GM12878 (cell line): ENCODE results near the gene SLCO4A1. TPM values are rescaled to one million over a fixed set of nuclear protein-coding genes. Genes with fewer than 3 reads are reported as not detected.

ENCODE experiments used
- POLR2A ChIP-seq: IDR thresholded peaks from 2 replicates; pipeline ENCODE4 v1.6.1; 2011; ENCODE audit warnings: low read depth, mild to moderate bottlenecking, low read length
- STAT1 ChIP-seq: fragments of 450-650 bp; conservative IDR thresholded peaks from 2 replicates; pipeline ENCODE4 v1.6.1; 2014; ENCODE audit warnings: antibody characterized with exemption, mild to moderate bottlenecking
- polyA plus RNA-seq, 11 experiments: library from polyadenylated mRNA; depleted of rRNA in 4 of 11; unstranded in 6 of 11; stranded (reverse) in 5 of 11; fragments of >200 nt; fragmentation: Nextera tagmentation in 4 of 11; fragmentation: Illumina TruSeq in 1 of 11; extraction: Ambion mirVana in 4 of 11; extraction: Trizol in 1 of 11; gene quantifications; 1 replicate in 1 of 11; 2 replicates in 10 of 11; pipeline versions ENCODE4 v1.2.1 to v1.2.3, GENCODE V29; 2011 to 2016; ENCODE audit warnings: inconsistent platforms in 2 of 11, missing spikeins in 2 of 11, low read depth in 1 of 11
- total RNA-seq, 4 experiments: library from RNA; depleted of rRNA in 3 of 4; stranded (reverse); fragments of >200 nt in 3 of 4; fragmentation: Illumina TruSeq in 1 of 4; extraction: Trizol in 1 of 4; gene quantifications; 2 replicates each; pipeline versions ENCODE4 v1.2.1 to v1.2.3, GENCODE V29; 2013 to 2021
- TF ChIP-seq, protein P1 (sequence below): fragments of 150-350 bp; IDR thresholded peaks from 2 replicates; pipeline ENCODE4 v1.6.1; 2016; ENCODE audit warnings: low read depth, low read length
- TF ChIP-seq, protein P2 (sequence below): IDR thresholded peaks from 2 replicates; pipeline ENCODE4 v1.6.1; 2012; ENCODE audit warnings: improper control_type of control experiment, low read depth, low read length; ENCODE audit not compliant: insufficient replicate concordance

The SLCO4A1 gene
- total and polyA plus RNA-seq, 10 of the 15 experiments (the other 5 are each of a cell fraction or from before 2014, with no cell fraction given): 2.1 to 30.7 (median 12.0) TPM

DNA sequence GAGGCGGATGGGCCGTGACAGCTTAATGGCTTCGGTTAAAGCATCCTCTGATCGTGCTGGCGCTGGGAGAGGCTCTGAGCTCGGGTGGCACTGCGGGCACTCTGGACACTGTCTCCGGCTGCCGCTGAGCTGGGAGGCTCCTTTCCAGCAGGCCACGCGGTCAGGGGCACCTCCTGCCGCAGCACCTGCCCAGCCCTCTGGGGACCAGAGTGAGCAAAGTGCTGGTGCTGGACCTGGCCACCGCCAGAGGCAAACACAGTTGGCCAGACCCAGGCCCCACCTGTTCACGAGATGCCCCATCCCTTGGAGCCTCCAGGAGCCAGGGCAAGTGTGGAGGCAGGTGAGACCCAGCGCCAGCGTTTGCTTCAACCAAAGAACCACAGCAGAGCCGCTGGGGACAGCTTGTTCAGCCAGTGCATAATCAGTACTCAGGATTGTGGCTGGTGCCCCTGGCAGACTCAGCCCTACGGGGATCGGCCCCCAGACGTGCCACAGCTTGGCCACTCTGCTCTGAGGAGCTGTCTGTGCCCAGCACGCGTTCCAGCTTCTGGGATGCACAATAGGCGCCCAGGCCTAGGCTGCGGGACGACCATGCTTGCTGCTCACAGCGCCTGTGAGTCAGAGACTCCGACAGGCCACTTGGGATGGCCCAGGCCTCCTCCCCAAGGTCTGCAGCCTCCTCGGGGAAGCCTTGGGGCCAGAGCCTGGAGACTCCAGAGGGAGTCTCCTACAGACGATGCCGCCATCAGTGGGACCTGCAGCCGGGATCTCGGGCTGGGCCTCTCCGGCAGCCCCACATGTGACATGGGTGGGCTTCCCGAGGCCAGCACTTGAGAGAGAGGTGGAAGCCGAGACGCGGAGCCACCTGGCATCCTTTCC, 38.2 kb upstream of the SLCO4A1 start (continued):
- TF ChIP-seq, protein P1, sequence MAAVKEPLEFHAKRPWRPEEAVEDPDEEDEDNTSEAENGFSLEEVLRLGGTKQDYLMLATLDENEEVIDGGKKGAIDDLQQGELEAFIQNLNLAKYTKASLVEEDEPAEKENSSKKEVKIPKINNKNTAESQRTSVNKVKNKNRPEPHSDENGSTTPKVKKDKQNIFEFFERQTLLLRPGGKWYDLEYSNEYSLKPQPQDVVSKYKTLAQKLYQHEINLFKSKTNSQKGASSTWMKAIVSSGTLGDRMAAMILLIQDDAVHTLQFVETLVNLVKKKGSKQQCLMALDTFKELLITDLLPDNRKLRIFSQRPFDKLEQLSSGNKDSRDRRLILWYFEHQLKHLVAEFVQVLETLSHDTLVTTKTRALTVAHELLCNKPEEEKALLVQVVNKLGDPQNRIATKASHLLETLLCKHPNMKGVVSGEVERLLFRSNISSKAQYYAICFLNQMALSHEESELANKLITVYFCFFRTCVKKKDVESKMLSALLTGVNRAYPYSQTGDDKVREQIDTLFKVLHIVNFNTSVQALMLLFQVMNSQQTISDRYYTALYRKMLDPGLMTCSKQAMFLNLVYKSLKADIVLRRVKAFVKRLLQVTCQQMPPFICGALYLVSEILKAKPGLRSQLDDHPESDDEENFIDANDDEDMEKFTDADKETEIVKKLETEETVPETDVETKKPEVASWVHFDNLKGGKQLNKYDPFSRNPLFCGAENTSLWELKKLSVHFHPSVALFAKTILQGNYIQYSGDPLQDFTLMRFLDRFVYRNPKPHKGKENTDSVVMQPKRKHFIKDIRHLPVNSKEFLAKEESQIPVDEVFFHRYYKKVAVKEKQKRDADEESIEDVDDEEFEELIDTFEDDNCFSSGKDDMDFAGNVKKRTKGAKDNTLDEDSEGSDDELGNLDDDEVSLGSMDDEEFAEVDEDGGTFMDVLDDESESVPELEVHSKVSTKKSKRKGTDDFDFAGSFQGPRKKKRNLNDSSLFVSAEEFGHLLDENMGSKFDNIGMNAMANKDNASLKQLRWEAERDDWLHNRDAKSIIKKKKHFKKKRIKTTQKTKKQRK: no peak
- no peak for TF ChIP-seq POLR2A
- TF ChIP-seq, protein P2, sequence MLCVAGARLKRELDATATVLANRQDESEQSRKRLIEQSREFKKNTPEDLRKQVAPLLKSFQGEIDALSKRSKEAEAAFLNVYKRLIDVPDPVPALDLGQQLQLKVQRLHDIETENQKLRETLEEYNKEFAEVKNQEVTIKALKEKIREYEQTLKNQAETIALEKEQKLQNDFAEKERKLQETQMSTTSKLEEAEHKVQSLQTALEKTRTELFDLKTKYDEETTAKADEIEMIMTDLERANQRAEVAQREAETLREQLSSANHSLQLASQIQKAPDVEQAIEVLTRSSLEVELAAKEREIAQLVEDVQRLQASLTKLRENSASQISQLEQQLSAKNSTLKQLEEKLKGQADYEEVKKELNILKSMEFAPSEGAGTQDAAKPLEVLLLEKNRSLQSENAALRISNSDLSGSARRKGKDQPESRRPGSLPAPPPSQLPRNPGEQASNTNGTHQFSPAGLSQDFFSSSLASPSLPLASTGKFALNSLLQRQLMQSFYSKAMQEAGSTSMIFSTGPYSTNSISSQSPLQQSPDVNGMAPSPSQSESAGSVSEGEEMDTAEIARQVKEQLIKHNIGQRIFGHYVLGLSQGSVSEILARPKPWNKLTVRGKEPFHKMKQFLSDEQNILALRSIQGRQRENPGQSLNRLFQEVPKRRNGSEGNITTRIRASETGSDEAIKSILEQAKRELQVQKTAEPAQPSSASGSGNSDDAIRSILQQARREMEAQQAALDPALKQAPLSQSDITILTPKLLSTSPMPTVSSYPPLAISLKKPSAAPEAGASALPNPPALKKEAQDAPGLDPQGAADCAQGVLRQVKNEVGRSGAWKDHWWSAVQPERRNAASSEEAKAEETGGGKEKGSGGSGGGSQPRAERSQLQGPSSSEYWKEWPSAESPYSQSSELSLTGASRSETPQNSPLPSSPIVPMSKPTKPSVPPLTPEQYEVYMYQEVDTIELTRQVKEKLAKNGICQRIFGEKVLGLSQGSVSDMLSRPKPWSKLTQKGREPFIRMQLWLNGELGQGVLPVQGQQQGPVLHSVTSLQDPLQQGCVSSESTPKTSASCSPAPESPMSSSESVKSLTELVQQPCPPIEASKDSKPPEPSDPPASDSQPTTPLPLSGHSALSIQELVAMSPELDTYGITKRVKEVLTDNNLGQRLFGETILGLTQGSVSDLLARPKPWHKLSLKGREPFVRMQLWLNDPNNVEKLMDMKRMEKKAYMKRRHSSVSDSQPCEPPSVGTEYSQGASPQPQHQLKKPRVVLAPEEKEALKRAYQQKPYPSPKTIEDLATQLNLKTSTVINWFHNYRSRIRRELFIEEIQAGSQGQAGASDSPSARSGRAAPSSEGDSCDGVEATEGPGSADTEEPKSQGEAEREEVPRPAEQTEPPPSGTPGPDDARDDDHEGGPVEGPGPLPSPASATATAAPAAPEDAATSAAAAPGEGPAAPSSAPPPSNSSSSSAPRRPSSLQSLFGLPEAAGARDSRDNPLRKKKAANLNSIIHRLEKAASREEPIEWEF: no peak
- TF ChIP-seq STAT1: no peak
